IgD-negative memory B cell (primary cell): ENCODE measurements around the gene CHST11. TPM values are rescaled to one million over a fixed set of nuclear protein-coding genes. Genes with fewer than 3 reads are reported as not detected.

Source experiments
- H3K27ac Mint-ChIP-seq, 3 donors: one replicate each; pipeline ENCODE4 v1.8.0; 2020 to 2022; ENCODE audit warnings: mild to moderate bottlenecking in 3 of 3, mixed read lengths in 3 of 3, moderate library complexity in 1 of 3
- H3K27me3 Mint-ChIP-seq: one replicate; pipeline ENCODE4 v1.8.0; 2021; ENCODE audit warnings: mixed read lengths
- H3K36me3 Mint-ChIP-seq: one replicate; pipeline ENCODE4 v1.8.0; 2020; ENCODE audit warnings: mild to moderate bottlenecking, mixed read lengths
- H3K4me1 Mint-ChIP-seq, 3 donors: one replicate each; pipeline ENCODE4 v1.8.0; 2020 to 2022; ENCODE audit warnings: mixed read lengths in 3 of 3, mild to moderate bottlenecking in 1 of 3
- H3K4me3 Mint-ChIP-seq, 4 donors: one replicate each; pipeline ENCODE4 v1.8.0; 2020 to 2022; ENCODE audit warnings: mild to moderate bottlenecking in 4 of 4, mixed read lengths in 4 of 4, moderate library complexity in 3 of 4
- H3K9me3 Mint-ChIP-seq, 3 donors: one replicate each; pipeline ENCODE4 v1.8.0; 2020 to 2021; ENCODE audit warnings: mixed read lengths in 3 of 3, mild to moderate bottlenecking in 1 of 3
- polyA plus RNA-seq: library from polyadenylated mRNA; unstranded; fragments of 300-500 nt; fragmentation: Illumina TruSeq; gene quantifications from one replicate; pipeline ENCODE4 v1.2.3, GENCODE V29; 2021

Gene CHST11
- polyA plus RNA-seq, 1 donor from 2014 or later, result 41.7 TPM

DNA sequence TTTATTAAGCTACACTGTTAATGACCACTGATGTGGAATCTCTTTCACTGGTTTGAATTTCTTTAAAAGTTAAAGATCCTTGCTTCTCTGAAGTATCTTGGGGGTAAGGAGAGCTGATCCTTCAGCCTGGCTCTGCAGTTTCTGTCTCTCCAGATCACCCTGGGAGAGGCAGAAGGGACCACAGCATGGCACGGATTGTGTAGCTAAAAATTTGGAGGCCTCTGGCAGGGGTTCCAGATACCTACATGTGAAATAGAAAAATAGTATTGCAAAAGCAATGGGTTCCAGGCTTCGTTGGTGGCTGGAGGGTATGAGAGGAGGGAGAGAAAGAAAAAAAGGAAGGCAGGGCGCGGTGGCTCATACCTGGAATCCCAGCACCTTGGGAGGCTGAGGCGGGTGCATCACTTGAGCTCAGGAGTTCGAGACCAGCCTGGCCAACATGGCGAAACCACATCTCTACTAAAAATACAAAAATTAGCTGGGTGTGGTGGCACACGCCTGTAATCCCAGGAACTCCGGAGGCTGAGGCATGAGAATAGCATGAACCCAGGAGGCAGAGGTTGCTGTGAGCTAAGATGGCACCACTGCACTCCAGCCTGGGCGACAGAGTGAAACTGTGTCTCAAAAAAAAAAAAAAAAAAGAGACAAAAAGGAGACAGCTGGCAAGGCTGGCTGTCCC lies 3.4 kb downstream of the CHST11 start:
- Mint-ChIP-seq H3K27me3 (no peaks in the 10 kb centered on the region), H3K36me3 (peaks cover 3% of the 10 kb centered on the region), H3K4me1 (peaks cover 40 to 60% (median 49%) of the 10 kb centered on the region in 3 donors), H3K4me3 (peak overlapping the region; percentile 98 to 99 (median 99)), H3K9me3 (no peaks in the 10 kb centered on the region), H3K27ac (peak overlapping the region; percentile 89 to 96 (median 91))

DNA sequence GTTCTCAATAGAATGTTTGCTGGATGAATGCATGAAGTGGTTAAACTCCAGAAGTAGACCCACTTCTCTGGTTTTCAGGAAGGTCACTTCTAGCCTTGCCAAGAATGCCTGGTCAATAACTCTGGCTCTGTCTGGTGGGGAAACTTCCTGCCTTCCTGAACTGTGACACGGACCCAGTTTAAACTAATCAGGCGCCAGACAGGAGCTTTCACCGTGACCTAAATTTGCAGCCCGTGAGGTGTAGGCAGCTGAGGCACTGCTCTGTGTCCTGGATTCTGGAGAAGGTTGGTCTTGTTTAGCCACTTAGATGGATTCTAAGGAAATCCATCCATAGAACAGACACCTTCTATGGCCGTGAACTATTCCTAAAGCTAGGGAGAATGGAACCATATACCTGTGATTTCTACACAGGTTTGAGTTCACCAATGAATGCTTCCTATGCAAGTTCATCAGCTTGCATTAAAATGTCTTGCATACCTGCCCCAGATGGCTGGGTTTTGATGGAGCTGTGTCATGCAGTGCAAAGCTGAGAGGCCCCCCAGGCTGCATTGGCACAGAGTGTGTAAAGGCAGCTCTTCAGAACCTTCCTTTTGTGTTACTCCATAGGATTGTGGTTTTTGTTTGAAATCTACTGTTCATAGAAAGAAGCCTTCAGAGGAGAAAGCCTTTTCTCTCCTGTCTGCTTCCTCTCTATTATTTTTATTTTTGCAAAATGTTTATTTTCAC lies 4.4 kb downstream of the CHST11 start:
- peaks cover 45 to 57% (median 48%) of the 10 kb centered on the region in 3 donors for H3K4me1 Mint-ChIP-seq
- no peaks in the 10 kb centered on the region for H3K9me3 Mint-ChIP-seq
- peak overlapping the region; percentile 98 to 99 (median 99) for H3K4me3 Mint-ChIP-seq
- H3K27ac Mint-ChIP-seq, result peak overlapping the region; percentile 57 to 96 (median 89)
- H3K27me3 Mint-ChIP-seq, result no peaks in the 10 kb centered on the region
- H3K36me3 Mint-ChIP-seq, result peaks cover 3% of the 10 kb centered on the region

DNA sequence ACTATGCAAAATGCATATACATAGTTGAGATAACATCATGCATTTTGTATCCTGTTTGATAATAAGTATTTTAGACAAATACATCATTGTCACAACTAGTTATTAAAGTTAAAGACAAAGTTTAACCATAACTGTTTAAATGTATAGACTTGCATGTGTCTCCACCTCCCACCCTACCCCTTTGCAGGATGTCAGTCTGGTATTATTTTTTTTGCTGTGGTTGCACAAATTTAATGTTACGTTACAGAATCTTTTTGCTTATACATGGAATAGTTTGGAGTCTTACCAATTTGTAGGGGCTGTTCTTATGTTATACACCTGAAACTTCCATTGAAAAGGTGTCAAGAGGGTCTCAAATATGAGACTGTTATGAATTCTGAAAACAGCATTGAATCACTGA lies 5.6 kb downstream of the CHST11 start:
- H3K4me1 Mint-ChIP-seq, result peaks cover 54 to 64% (median 57%) of the 10 kb centered on the region in 3 donors
- H3K36me3 Mint-ChIP-seq, result peaks cover 5% of the 10 kb centered on the region
- no peaks in the 10 kb centered on the region for H3K27me3 Mint-ChIP-seq
- peak overlapping the region; percentile 71 to 90 (median 76) for H3K4me3 Mint-ChIP-seq
- H3K27ac Mint-ChIP-seq, result peak overlapping the region; percentile 74 to 97 (median 97)
- H3K9me3 Mint-ChIP-seq, result no peaks in the 10 kb centered on the region

DNA sequence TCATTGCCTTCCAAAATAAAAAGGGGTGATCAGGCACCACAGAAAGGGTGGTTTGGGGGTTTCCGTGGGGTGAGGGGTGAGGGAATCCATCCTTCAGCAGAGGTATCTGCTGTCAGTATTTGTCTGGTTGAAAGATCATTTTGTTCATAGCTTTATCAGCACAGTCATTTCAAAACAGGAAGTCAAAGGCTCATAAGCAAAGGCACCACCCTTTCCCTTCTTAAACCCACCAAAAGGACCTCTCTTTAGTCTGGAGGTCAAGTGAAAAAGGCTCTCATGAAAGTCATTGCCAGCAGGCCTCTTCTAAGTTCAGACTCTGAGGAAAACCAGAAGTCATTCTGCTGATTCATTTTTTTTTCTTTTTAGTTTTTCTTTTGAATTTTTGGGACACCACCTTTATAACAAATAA lies 6.2 kb downstream of the CHST11 start:
- H3K27ac Mint-ChIP-seq, result peak overlapping the region; percentile 74 to 97 (median 97)
- peak overlapping the region; percentile 72 to 90 (median 84) for H3K4me3 Mint-ChIP-seq
- H3K36me3 Mint-ChIP-seq, result peaks cover 5% of the 10 kb centered on the region
- peaks cover 57 to 70% (median 63%) of the 10 kb centered on the region in 3 donors for H3K4me1 Mint-ChIP-seq
- H3K9me3 Mint-ChIP-seq, result no peaks in the 10 kb centered on the region
- no peaks in the 10 kb centered on the region for H3K27me3 Mint-ChIP-seq

DNA sequence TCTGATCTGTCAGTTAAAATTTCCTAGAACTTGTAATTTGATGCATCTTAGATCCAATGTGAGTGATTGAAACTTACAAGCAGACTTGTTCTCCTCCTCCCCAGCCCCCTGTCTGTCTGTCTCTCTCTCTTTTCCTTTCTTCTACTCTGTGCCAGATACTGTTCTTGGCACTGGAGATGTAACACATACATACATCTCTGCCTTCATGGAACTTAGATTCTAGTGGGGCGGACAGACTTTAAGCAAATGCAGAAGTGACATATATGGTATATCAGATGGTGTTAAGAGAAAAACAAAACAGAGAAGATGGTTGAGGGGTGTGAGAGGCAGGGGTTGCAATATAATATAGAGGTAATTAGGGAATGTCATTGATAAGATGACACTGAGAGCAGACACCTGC lies 6.6 kb downstream of the CHST11 start:
- H3K27me3 Mint-ChIP-seq, result no peaks in the 10 kb centered on the region
- no peaks in the 10 kb centered on the region for H3K9me3 Mint-ChIP-seq
- peaks cover 5% of the 10 kb centered on the region for H3K36me3 Mint-ChIP-seq
- H3K27ac Mint-ChIP-seq, result peak overlapping the region; percentile 74 to 97 (median 97)
- H3K4me1 Mint-ChIP-seq, result peaks cover 59 to 74% (median 67%) of the 10 kb centered on the region in 3 donors
- H3K4me3 Mint-ChIP-seq, result peak overlapping the region; percentile 72 to 90 (median 84)

DNA sequence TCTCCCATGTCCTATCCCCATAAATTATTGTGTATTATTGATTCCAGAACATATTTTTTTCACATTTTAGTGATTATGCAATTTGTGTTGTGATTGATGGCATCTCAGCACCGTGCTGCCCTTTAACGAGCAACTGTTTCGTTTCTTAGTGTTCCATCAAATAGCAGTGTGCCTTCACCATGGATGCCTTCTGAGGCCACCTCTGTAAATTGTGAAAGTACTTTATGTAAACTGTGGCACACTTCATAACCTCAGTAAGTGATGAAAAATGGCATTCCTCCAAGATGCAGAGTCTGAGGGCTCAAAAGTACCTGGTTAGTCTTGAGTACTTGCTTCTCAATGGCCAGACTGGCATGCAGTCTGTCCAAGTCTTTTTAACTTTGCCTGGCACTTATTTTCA lies 8.2 kb downstream of the CHST11 start:
- Mint-ChIP-seq H3K36me3 (peaks cover 10% of the 10 kb centered on the region), H3K4me1 (peaks cover 60 to 79% (median 73%) of the 10 kb centered on the region in 3 donors), H3K27ac (peak overlapping the region; percentile 49 to 86 (median 78)), H3K27me3 (no peaks in the 10 kb centered on the region), H3K9me3 (no peaks in the 10 kb centered on the region), H3K4me3 (peak overlapping the region in 3 of 4 donors; percentile 29 to 78 (median 60))

DNA sequence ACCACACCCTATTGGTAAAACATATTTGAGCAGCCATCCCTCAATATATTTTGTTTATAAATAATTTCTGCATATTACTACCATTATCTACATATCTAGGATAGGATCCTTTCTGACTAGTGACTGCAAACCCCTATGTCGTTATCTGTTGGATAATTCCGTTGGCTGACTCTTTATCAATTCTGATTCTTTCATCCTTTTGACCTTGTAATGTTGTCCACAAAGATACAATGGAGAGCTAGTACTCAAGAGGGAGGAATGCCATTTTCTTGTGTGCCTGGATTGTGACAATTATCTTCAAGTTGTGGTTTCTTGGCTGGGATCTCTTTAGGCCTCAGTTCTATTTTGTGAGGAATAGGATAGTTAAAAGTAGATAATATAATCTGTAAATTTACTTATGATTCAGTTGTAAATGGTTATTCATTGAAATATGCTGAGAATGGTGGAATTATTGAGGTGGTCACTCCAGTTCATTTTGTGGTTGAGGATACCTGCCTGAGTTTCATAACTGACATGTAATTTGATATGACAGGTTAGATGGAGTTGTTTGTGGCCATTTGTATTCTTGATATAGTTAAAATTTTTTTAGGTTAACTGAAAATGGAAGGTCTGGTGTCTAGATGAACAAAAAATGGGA lies 10.1 kb downstream of the CHST11 start:
- Mint-ChIP-seq H3K9me3 (peaks cover 0 to 2% (median 0%) of the 10 kb centered on the region in 3 donors), H3K36me3 (peaks cover 10% of the 10 kb centered on the region), H3K27ac (peak overlapping the region in 2 of 3 donors; percentile 6 to 33), H3K4me1 (peaks cover 63 to 75% (median 64%) of the 10 kb centered on the region in 3 donors), H3K27me3 (no peaks in the 10 kb centered on the region), H3K4me3 (peak overlapping the region in 2 of 4 donors; percentile 19 to 65)

DNA sequence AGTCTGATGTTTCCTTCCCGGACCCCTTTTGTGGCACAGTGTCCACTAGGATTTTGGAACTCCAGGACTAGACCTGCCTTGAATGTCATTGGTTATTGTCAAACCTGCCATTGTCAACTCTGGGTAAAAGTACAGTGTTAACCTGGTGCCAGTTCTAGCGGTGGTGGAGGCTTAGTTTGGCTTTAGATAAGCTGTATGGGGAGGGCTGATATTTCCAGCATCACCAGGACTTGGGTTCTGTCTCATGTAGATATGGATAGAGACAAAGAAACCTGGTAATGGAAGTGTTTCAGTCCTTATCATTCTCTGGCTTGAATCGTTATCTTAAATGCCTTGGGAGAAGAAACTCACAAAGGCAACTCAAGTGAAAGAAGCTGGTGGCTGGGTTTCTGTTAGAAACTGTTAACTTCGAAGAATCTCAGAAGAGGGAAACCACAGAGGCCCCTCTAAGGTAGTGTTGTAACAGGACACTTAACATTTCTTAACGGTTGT lies 10.6 kb downstream of the CHST11 start:
- Mint-ChIP-seq H3K9me3 (peaks cover 0 to 2% (median 0%) of the 10 kb centered on the region in 3 donors), H3K4me3 (peak overlapping the region in 2 of 4 donors; percentile 55 to 65), H3K27ac (peak overlapping the region in 2 of 3 donors; percentile 7 to 33), H3K4me1 (peaks cover 65 to 76% (median 67%) of the 10 kb centered on the region in 3 donors), H3K36me3 (peaks cover 10% of the 10 kb centered on the region), H3K27me3 (no peaks in the 10 kb centered on the region)

DNA sequence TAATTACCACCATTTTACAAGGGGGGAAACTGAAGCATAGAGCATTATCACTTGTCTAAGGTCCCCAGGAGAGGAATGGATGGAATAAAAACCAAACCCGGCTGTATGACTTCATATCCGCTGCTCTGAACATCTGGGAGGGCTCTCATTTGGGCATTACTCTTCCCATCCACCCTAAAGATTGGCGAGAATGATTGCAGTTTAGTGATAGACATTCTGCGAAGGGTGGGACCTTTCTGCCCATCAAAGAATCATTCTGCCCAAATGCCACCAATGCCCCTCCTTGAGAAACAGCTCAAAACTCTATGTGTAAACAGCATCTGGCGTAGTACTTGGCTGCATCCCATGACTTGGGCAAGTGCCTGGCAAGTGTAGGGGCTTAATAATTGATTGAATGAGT lies 11.6 kb downstream of the CHST11 start:
- Mint-ChIP-seq H3K9me3 (peaks cover 0 to 2% (median 0%) of the 10 kb centered on the region in 3 donors), H3K27me3 (no peaks in the 10 kb centered on the region), H3K27ac (no peak overlapping the region), H3K36me3 (peaks cover 10% of the 10 kb centered on the region), H3K4me3 (peak overlapping the region in 1 of 4 donors; percentile 7), H3K4me1 (peaks cover 67 to 76% (median 69%) of the 10 kb centered on the region in 3 donors)

DNA sequence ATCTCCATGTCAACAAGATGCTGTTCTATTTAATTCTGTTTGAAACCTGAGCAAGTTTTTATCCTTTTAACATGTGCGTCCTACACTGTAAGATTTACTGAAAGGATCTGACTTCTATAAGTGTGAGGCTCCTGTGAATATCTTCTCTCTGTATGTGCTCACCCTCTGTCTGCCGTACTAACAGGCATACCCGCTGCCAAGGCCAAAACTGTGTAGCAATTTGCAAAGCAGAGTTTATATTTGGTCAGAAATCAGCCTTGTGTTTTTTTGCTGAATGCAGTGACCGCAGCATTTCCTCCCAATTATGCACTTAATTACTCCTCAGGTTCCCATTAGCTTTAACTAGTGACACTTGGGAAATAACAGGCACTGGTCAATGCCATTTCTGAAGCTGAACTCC lies 12.3 kb downstream of the CHST11 start:
- Mint-ChIP-seq H3K9me3 (peaks cover 0 to 2% (median 0%) of the 10 kb centered on the region in 3 donors), H3K27me3 (no peaks in the 10 kb centered on the region), H3K4me1 (peaks cover 65 to 78% (median 71%) of the 10 kb centered on the region in 3 donors), H3K27ac (peak overlapping the region in 2 of 3 donors; percentile 72 to 96), H3K36me3 (peaks cover 7% of the 10 kb centered on the region), H3K4me3 (peak overlapping the region in 2 of 4 donors; percentile 40 to 83)

DNA sequence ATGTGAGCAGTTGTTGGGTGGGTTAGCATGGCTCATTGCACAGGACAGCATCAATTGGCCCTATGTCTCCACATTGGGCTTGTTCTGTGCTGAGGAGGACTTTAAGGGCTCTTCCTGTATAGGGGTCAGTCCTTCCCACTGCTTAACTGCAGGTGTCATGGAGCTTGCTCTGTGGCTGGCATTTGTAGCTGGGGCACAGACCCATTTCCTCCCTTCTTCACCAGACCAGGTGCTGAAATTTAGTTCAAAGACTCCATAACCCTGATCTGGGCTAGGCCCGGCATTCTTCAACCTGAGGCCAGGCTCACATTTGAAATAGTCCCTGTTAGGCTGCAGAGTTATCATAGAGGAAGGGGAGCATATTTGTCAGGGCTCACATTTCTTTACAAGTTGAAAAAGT lies 12.8 kb downstream of the CHST11 start:
- H3K27ac Mint-ChIP-seq, result peak overlapping the region in 2 of 3 donors; percentile 72 to 96
- H3K36me3 Mint-ChIP-seq, result peaks cover 7% of the 10 kb centered on the region
- H3K4me1 Mint-ChIP-seq, result peaks cover 67 to 81% (median 73%) of the 10 kb centered on the region in 3 donors
- H3K9me3 Mint-ChIP-seq, result peaks cover 0 to 2% (median 0%) of the 10 kb centered on the region in 3 donors
- H3K4me3 Mint-ChIP-seq, result peak overlapping the region in 2 of 4 donors; percentile 45 to 83
- no peaks in the 10 kb centered on the region for H3K27me3 Mint-ChIP-seq

DNA sequence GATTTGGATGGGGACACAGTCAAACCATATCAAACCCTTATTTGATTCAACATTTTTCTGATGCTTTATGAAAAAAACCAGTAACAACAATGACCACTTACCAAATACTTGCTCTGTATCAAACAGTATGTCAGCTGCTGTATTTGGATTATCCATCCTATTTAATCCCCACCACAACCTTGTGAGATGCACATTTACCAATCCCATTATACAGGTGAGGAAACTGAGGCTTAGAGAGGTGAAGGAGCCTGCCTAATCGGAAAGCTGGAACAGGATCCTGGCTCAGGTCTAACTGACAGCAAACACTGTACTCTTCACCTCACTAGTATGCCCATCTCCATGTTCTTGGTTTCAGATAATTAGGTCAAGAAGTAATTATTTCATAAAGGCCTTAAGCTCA lies 13.8 kb downstream of the CHST11 start:
- Mint-ChIP-seq H3K27ac (peak overlapping the region in 2 of 3 donors; percentile 37 to 72), H3K9me3 (peaks cover 0 to 2% (median 0%) of the 10 kb centered on the region in 3 donors), H3K36me3 (peaks cover 7% of the 10 kb centered on the region), H3K4me3 (no peak overlapping the region), H3K4me1 (peaks cover 65 to 76% (median 71%) of the 10 kb centered on the region in 3 donors), H3K27me3 (no peaks in the 10 kb centered on the region)

DNA sequence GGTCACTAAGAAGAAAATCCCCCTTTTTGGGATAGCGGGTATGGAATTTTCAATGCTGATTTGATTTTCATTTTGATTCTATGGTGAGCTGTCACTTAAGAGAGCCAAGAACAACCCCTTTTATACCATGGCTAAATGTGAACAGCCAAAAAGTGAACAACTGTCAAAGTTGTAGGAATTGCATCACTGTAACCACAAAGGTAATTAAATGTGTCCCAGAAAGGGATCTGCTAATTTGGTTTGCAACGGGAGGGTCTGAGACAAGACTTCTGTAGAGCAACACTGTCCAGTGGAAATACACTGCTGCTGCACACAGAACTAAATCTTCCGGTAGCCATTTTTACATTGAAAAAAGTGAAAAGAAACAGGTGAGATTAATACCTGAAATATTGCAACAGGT lies 14.6 kb downstream of the CHST11 start:
- Mint-ChIP-seq H3K27ac (peak overlapping the region; percentile 0 to 37 (median 18)), H3K27me3 (no peaks in the 10 kb centered on the region), H3K4me1 (peaks cover 64 to 72% (median 70%) of the 10 kb centered on the region in 3 donors), H3K36me3 (peaks cover 7% of the 10 kb centered on the region), H3K4me3 (peak overlapping the region in 1 of 4 donors; percentile 33), H3K9me3 (peaks cover 0 to 2% (median 0%) of the 10 kb centered on the region in 3 donors)

DNA sequence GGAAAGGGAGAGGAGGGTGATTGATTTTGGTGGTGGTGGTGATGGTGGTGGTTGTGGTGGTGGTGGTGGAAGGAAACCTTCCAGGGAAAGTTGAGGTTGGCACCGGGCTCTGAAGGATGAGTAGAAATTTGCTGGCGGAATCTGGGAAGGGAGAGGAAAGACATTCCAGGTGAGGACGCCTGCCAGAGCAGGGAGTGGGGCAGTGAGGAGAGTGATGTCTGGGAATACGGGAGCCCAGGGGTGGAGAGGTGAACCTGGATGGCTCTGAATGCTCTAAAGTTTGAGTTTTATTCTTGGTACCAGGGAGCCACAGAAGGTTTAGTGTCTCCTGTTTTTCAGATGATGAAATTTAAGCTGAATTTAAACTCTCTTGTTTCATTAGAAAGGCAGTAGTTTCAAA lies 16.0 kb downstream of the CHST11 start:
- H3K27ac Mint-ChIP-seq, result peak overlapping the region; percentile 68 to 87 (median 81)
- peaks cover 58 to 73% (median 61%) of the 10 kb centered on the region in 3 donors for H3K4me1 Mint-ChIP-seq
- H3K36me3 Mint-ChIP-seq, result peaks cover 4% of the 10 kb centered on the region
- H3K27me3 Mint-ChIP-seq, result no peaks in the 10 kb centered on the region
- peak overlapping the region in 3 of 4 donors; percentile 75 to 91 (median 90) for H3K4me3 Mint-ChIP-seq
- H3K9me3 Mint-ChIP-seq, result peaks cover 0 to 2% (median 0%) of the 10 kb centered on the region in 3 donors
